HepG2 (cell line): Measurements from ENCODE around the gene CKS1B. TPM values are rescaled to one million over a fixed set of nuclear protein-coding genes. Genes with fewer than 3 reads are reported as not detected.
A peak's percentile ranks its signal among the peaks of the same experiment; 100 is the strongest.

Source experiments
- KDM2A ChIP-seq: sonication (generic); formaldehyde crosslinking; IDR thresholded peaks from 2 replicates; pipeline ENCODE4 v1.4.0; 2020; ENCODE audit warnings: low read depth, missing genetic modification reagents, borderline replicate concordance
- KDM6A ChIP-seq: IDR thresholded peaks from 2 replicates; pipeline ENCODE4 v1.6.1; 2016; ENCODE audit warnings: low read depth
- LCORL ChIP-seq, 2 experiments: fragments of 450-650 bp in 1 of 2; sonication (generic) in 1 of 2; formaldehyde crosslinking in 1 of 2; IDR thresholded peaks; 2 replicates each; pipeline versions ENCODE4 v1.5.0 to v1.6.1; 2017 to 2020; ENCODE audit warnings: antibody characterized with exemption in 1 of 2, missing genetic modification reagents in 1 of 2
- MXI1 ChIP-seq: IDR thresholded peaks from 3 replicates; pipeline ENCODE4 v1.6.1; 2012; ENCODE audit warnings: low read depth, low read length, inconsistent platforms, borderline replicate concordance
- MYC ChIP-seq: sonication (generic); formaldehyde crosslinking; IDR thresholded peaks from 2 replicates; pipeline ENCODE4 v1.9.0; 2021; ENCODE audit warnings: missing genetic modification reagents, borderline replicate concordance
- NR2F2 ChIP-seq: IDR thresholded peaks from 2 replicates; pipeline ENCODE4 v1.6.1; 2012; ENCODE audit warnings: low read depth, inconsistent platforms, borderline replicate concordance
- NRL ChIP-seq: sonication (generic); formaldehyde crosslinking; IDR thresholded peaks from 2 replicates; pipeline ENCODE4 v1.5.0; 2020; ENCODE audit warnings: missing genetic modification reagents, mild to moderate bottlenecking, moderate library complexity, borderline replicate concordance
- PRMT3 ChIP-seq: sonication (generic); formaldehyde crosslinking; IDR thresholded peaks from 2 replicates; pipeline ENCODE4 v1.8.1; 2022; ENCODE audit warnings: low read depth, mild to moderate bottlenecking, moderate library complexity, missing genetic modification reagents, borderline replicate concordance
- XBP1 ChIP-seq: sonication (generic); formaldehyde crosslinking; IDR thresholded peaks from 2 replicates; pipeline ENCODE4 v1.5.0; 2020; ENCODE audit warnings: missing genetic modification reagents
- YEATS4 ChIP-seq: sonication (generic); formaldehyde crosslinking; IDR thresholded peaks from 2 replicates; pipeline ENCODE4 v1.4.0; 2020; ENCODE audit warnings: missing genetic modification reagents, borderline replicate concordance
- ZIK1 ChIP-seq: sonication (generic); formaldehyde crosslinking; IDR thresholded peaks from 2 replicates; pipeline ENCODE4 v1.5.0; 2020; ENCODE audit warnings: mild to moderate bottlenecking, low read depth, missing genetic modification reagents, borderline replicate concordance
- ZNF232 ChIP-seq: sonication (generic); formaldehyde crosslinking; IDR thresholded peaks from 2 replicates; pipeline ENCODE4 v1.4.0; 2020; ENCODE audit warnings: missing genetic modification reagents, borderline replicate concordance
- ZNF24 ChIP-seq: fragments of 450-650 bp; IDR thresholded peaks from 2 replicates; pipeline ENCODE4 v1.6.1; 2017; ENCODE audit warnings: antibody characterized with exemption, mild to moderate bottlenecking
- ZNF644 ChIP-seq: IDR thresholded peaks from 2 replicates; pipeline ENCODE4 v1.6.1; 2016; ENCODE audit warnings: low read depth
- ZNF660 ChIP-seq: sonication (generic); formaldehyde crosslinking; IDR thresholded peaks from 2 replicates; pipeline ENCODE4 v1.5.1; 2020; ENCODE audit warnings: mild to moderate bottlenecking, low read depth, missing genetic modification reagents, borderline replicate concordance
- ZNF777 ChIP-seq: sonication (generic); formaldehyde crosslinking; IDR thresholded peaks from 2 replicates; pipeline ENCODE4 v1.4.0; 2020; ENCODE audit warnings: missing genetic modification reagents
- ZNF781 ChIP-seq: sonication (generic); formaldehyde crosslinking; IDR thresholded peaks from 2 replicates; pipeline ENCODE4 v1.5.1; 2020; ENCODE audit warnings: borderline replicate concordance, mild to moderate bottlenecking, missing genetic modification reagents; ENCODE audit errors: not compliant biosample characterization
- ZNF883 ChIP-seq: sonication (generic); formaldehyde crosslinking; IDR thresholded peaks from 2 replicates; pipeline ENCODE4 v1.5.1; 2020; ENCODE audit warnings: mild to moderate bottlenecking, missing genetic modification reagents; ENCODE audit errors: not compliant biosample characterization
- polyA plus RNA-seq, 8 experiments: library from polyadenylated mRNA; depleted of rRNA in 3 of 8; stranded (reverse) in 7 of 8; unstranded in 1 of 8; fragments of >200 nt; fragmentation: Illumina TruSeq in 4 of 8; extraction: Trizol in 4 of 8; gene quantifications; 2 replicates each; pipeline versions ENCODE4 v1.2.1 to v1.2.3, GENCODE V29; 2011 to 2016; ENCODE audit warnings: low read depth in 4 of 8, missing spikeins in 1 of 8, mixed read lengths in 1 of 8; ENCODE audit not compliant: insufficient read depth in 1 of 8
- total RNA-seq, 5 experiments: library from RNA; depleted of rRNA; stranded (reverse); fragments of >200 nt; fragmentation: Illumina TruSeq; extraction: Trizol; gene quantifications; 2 replicates each; pipeline ENCODE4 v1.2.3, GENCODE V29; 2016; ENCODE audit warnings: low read depth in 1 of 5
- TF ChIP-seq, protein P1 (sequence below): sonication (generic); formaldehyde crosslinking; IDR thresholded peaks from 2 replicates; pipeline ENCODE4 v1.9.0; 2022; ENCODE audit warnings: low read depth, missing genetic modification reagents
- TF ChIP-seq, protein P2 (sequence below): sonication (generic); formaldehyde crosslinking; IDR thresholded peaks from 2 replicates; pipeline ENCODE4 v1.5.1; 2020; ENCODE audit warnings: mild to moderate bottlenecking, moderate library complexity, missing genetic modification reagents
- TF ChIP-seq, protein P3 (sequence below): sonication (generic); formaldehyde crosslinking; IDR thresholded peaks from 2 replicates; pipeline ENCODE4 v1.8.1; 2022; ENCODE audit warnings: low read depth, mild to moderate bottlenecking, missing genetic modification reagents
- TF ChIP-seq, protein P4 (sequence below): sonication (generic); formaldehyde crosslinking; IDR thresholded peaks from 2 replicates; pipeline ENCODE4 v1.9.0; 2021; ENCODE audit warnings: missing genetic modification reagents, mild to moderate bottlenecking, borderline replicate concordance

The CKS1B gene
- total and polyA plus RNA-seq, 2 of the 13 experiments (the other 11 are each of a cell fraction or from before 2014, with no cell fraction given), result 217 to 222 TPM

DNA sequence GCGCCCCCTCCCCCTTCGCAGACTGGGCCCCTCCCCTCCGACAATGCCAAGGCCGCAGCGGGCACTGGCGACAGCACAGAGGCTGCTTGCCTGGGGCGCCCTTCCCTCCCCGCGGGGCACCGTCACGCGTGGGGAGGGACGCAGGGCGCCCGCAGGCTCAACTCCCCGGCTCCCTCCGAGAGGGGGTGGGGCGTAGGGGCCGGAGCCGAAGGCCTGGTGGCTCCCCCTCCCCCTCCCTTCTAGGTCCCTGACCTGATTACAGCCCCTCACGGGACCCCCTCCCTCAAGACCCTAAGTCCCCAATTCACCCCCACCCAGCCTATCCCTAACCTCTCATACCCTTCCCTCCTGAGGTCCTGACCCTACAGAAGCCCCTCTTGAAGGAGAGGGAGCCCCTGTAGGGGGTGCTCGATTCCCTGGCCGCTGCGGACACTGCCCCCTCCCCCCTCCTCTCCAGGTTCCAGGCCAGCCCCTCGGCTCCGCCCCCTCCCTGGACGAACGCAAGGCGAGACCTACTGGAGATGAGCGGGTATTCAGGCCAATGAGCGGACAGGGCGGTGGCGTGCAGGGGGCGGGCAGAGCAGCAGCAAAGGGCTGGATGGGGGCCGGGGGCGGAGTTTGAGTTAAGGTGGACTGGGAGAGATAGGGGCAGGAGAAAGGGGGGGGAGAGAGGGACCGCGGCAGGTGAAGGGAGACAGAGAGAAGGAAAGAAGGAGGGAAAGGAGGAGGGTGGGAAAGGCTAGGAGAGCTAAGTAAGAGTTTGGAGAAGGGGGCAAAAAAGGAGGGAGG, 27.4 kb downstream of the CKS1B start (continued):
- no peak for TF ChIP-seq KDM2A (CRISPR knock-in tag)
- TF ChIP-seq ZNF883, result no peak
- TF ChIP-seq, protein P1, sequence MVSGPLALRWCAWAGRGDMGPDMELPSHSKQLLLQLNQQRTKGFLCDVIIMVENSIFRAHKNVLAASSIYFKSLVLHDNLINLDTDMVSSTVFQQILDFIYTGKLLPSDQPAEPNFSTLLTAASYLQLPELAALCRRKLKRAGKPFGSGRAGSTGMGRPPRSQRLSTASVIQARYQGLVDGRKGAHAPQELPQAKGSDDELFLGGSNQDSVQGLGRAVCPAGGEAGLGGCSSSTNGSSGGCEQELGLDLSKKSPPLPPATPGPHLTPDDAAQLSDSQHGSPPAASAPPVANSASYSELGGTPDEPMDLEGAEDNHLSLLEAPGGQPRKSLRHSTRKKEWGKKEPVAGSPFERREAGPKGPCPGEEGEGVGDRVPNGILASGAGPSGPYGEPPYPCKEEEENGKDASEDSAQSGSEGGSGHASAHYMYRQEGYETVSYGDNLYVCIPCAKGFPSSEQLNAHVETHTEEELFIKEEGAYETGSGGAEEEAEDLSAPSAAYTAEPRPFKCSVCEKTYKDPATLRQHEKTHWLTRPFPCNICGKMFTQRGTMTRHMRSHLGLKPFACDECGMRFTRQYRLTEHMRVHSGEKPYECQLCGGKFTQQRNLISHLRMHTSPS (CRISPR knock-in tag), result 0 out of 2 replicates have a peak, but pooled peaks have one; percentile 47
- TF ChIP-seq YEATS4 (CRISPR knock-in tag), result no peak
- TF ChIP-seq MYC, result no peak
- TF ChIP-seq, protein P2, sequence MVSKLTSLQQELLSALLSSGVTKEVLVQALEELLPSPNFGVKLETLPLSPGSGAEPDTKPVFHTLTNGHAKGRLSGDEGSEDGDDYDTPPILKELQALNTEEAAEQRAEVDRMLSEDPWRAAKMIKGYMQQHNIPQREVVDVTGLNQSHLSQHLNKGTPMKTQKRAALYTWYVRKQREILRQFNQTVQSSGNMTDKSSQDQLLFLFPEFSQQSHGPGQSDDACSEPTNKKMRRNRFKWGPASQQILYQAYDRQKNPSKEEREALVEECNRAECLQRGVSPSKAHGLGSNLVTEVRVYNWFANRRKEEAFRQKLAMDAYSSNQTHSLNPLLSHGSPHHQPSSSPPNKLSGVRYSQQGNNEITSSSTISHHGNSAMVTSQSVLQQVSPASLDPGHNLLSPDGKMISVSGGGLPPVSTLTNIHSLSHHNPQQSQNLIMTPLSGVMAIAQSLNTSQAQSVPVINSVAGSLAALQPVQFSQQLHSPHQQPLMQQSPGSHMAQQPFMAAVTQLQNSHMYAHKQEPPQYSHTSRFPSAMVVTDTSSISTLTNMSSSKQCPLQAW (CRISPR knock-in tag), result no peak
- no peak for TF ChIP-seq LCORL (IDR thresholded peaks at IDR 0.05)
- no peak for TF ChIP-seq LCORL (CRISPR knock-in tag; IDR thresholded peaks at IDR 0.05)
- TF ChIP-seq, protein P3, sequence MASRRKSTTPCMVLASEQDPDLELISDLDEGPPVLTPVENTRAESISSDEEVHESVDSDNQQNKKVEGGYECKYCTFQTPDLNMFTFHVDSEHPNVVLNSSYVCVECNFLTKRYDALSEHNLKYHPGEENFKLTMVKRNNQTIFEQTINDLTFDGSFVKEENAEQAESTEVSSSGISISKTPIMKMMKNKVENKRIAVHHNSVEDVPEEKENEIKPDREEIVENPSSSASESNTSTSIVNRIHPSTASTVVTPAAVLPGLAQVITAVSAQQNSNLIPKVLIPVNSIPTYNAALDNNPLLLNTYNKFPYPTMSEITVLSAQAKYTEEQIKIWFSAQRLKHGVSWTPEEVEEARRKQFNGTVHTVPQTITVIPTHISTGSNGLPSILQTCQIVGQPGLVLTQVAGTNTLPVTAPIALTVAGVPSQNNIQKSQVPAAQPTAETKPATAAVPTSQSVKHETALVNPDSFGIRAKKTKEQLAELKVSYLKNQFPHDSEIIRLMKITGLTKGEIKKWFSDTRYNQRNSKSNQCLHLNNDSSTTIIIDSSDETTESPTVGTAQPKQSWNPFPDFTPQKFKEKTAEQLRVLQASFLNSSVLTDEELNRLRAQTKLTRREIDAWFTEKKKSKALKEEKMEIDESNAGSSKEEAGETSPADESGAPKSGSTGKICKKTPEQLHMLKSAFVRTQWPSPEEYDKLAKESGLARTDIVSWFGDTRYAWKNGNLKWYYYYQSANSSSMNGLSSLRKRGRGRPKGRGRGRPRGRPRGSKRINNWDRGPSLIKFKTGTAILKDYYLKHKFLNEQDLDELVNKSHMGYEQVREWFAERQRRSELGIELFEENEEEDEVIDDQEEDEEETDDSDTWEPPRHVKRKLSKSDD (CRISPR knock-in tag), result no peak
- no peak for TF ChIP-seq ZNF660
- TF ChIP-seq XBP1, result no peak
- TF ChIP-seq NRL (CRISPR knock-in tag), result no peak
- peak; percentile 52; the same call in 1 of the 3 replicates for TF ChIP-seq MXI1
- no peak; the same call in 1 of the 2 replicates for TF ChIP-seq ZNF232 (CRISPR knock-in tag)
- no peak for TF ChIP-seq ZIK1 (CRISPR knock-in tag)
- 0 out of 2 replicates have a peak, but pooled peaks have one; percentile 8 for TF ChIP-seq NR2F2
- TF ChIP-seq ZNF644, result no peak
- TF ChIP-seq ZNF781, result no peak
- TF ChIP-seq, protein P4, sequence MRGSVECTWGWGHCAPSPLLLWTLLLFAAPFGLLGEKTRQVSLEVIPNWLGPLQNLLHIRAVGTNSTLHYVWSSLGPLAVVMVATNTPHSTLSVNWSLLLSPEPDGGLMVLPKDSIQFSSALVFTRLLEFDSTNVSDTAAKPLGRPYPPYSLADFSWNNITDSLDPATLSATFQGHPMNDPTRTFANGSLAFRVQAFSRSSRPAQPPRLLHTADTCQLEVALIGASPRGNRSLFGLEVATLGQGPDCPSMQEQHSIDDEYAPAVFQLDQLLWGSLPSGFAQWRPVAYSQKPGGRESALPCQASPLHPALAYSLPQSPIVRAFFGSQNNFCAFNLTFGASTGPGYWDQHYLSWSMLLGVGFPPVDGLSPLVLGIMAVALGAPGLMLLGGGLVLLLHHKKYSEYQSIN (CRISPR knock-in tag), result no peak
- TF ChIP-seq ZNF24, result no peak
- no peak for TF ChIP-seq KDM6A
- TF ChIP-seq ZNF777 (CRISPR knock-in tag), result no peak
- TF ChIP-seq PRMT3 (CRISPR knock-in tag), result no peak
